Posterior vena cava (tissue), 2 donors: ENCODE results near the gene IFRD2. TPM values are rescaled to one million over a fixed set of nuclear protein-coding genes. Genes with fewer than 3 reads are reported as not detected.

Experiments used
- DNase-seq: peaks from one replicate; pipeline ENCODE4 v3.0.0-alpha.2; 2020; ENCODE audit warnings: low spot score
- intact Hi-C, 2 donors: fragments of 100-400 bp; cut with DNase I; formaldehyde crosslinking; loops; one replicate each; pipeline versions ENCODE4 v1.14.1 to v1.14.2; 2022 to 2023
- long read RNA-seq, 2 donors: library from polyadenylated mRNA; unstranded; transcript quantifications; one replicate each; pipeline ENCODE4 v2.0.0, GENCODE V29; 2020 to 2021
- total RNA-seq, 2 donors: library from RNA; stranded (reverse); fragmentation: NEBNext Ultra II Directional; extraction: Animal tissue kit (Norgen Biotek cat#: 25700); gene quantifications; one replicate each; pipeline ENCODE4 v1.2.1, GENCODE V29; 2021
- donor health status: DM: yes; HTN: yes; CAD: no.
- donor health status: DM: yes; HTN: yes; CAD: no.

The IFRD2 gene
- 10 to 100 TPM; 47.3 to 53.3 TPM for total RNA-seq
- long read RNA-seq, donor 1, transcript IFRD2-202 (12 exons, 2,109 nt): major isoform, 39 of 55 reads
- long read RNA-seq, donor 1, partial matches to known transcripts: 8 of 55 reads
- long read RNA-seq, donor 1, other reads (novel, unspliced or antisense): 8 of 55 reads
- long read RNA-seq, donor 2, transcript IFRD2-202 (12 exons, 2,109 nt): major isoform, 422 of 571 reads
- long read RNA-seq, donor 2, partial matches to known transcripts: 51 of 571 reads
- long read RNA-seq, donor 2, other reads (novel, unspliced or antisense): 98 of 571 reads

GRCh38 chr3:50292159-50293078 is at the start of gene IFRD2:
Gene IFRD2 (minus strand): TSS chr3:50292429. CDS start chr3:50292274, 155 bp downstream.
- intact Hi-C loops: no loop called here

DNA sequence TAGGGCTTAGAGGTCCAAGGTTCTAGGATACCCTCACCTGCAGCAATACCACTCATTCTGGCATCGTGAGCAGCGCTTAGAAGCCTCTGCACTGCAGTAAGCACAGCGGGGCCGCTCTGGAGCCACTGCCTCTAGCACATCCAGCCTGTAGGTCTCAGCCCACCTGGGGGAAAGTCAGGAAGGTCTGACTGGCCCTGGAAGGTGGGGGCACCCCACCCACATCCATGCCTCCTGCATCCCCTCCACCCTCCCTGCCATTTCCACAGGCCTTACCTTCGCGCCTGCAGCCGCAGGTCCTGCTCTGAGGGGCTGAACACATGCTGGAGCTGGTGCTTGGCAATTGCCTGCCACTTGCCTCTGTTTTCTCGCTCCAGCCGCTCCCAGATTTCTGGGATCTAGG is 49.3 kb upstream of the IFRD2 start:
- intact Hi-C loops: no loop called here
- DNase-seq: no peak

More at GRCh38 chr3:50292159-50293078, at the start of gene IFRD2:
- peak; percentile 100 for DNase-seq

DNA sequence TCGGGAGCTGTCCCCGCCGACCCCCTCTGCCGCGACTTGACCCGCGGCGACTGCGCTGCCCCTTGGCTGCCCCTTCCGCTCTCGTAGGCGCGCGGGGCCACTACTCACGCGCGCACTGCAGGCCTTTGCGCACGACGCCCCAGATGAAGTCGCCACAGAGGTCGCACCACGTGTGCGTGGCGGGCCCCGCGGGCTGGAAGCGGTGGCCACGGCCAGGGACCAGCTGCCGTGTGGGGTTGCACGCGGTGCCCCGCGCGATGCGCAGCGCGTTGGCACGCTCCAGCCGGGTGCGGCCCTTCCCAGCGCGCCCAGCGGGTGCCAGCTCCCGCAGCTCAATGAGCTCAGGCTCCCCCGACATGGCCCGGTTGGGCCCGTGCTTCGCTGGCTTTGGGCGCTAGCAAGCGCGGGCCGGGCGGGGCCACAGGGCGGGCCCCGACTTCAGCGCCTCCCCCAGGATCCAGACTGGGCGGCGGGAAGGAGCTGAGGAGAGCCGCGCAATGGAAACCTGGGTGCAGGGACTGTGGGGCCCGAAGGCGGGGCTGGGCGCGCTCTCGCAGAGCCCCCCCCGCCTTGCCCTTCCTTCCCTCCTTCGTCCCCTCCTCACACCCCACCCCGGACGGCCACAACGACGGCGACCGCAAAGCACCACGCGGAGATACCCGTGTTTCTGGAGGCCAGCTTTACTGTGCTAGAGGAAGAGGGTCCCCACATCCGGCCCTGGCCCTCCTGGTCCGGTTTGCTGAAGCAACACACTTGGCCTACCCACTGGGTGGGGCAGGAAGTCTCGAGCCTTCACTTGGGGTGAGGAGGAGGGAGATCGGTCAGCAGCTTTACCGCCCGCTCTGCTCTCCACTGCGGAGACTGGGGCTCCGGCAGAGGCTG is 48.5 kb upstream of the IFRD2 start, which contains the start of gene RASSF1:
RASSF1 (minus strand) TSS at position 389 of the 882 bp plus-strand sequence; CDS start at position 358, 31 bp downstream.
- intact Hi-C loops: no loop called here
- peak; percentile 95 for DNase-seq

DNA sequence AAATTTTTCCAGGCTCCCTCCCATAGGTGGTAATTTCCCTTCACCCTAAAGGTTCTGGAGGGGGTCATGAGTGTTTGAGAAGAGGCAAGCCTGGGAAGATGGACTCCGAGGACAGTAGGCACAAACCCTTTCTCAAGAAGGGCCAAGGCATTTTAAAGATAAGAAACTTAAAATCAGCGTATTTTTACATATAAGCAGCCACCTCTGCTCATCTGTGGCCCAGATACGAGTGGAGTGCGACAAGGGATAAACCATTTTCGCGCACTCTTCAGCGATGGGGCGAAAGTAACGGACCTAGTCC is 47.9 kb upstream of the IFRD2 start:
- intact Hi-C loops: no loop called here
- DNase-seq: no peak

DNA sequence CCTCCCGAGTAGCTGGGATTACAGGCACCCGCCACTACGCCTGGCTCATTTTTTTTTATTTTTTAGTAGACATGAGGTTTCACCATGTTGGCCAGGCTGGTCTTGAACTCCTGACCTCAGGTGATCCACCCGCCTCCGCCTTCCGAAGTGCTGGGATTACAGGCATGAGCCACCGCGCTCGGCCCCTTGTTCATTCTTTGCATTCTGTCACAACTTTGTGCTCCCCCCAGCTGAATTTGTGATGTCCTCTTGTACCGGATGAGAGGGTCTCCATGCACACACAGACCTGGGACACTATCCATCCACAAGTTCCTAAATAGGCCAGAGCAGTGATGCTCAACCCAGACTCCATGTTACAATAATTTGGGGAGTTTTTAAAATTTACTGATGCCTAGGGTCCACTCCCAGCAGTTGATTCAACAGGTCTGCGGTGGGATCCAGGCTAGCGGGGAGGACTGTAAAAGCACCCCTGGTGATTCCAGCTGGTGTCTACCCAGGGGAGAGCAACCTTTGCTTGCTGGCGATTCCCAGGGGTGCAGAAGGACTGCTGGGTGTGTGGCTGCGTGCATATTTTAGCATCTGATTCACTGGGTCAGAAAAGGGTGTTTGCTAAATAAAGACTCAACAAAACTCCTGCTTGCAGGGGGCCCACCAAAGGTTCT is 47.4 kb upstream of the IFRD2 start:
- DNase-seq: no peak
- intact Hi-C loops: loop anchor here in 1 of 2 donors (10.0 kb wide), 1 partner anchor 1715 kb away; the partner anchor contains the start of gene DUSP7

DNA sequence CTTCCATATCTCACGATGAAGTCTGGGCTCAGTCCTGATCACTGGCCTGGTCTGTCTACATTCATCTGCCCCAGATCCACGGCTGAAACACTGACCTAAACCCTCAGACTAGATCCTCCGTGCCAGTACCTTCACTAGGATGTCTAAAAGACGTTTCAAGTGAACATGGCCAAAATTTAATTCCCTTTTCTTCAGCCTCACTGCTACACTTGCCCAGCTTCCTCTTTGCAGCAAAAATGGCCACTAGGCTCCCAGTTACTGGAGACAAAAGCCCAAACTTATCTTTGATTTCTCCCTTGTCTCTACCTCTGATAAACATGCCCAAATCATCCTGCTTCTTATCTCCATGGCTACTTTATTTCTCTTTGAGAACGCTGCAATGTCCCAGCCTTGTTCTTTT is 46.7 kb upstream of the IFRD2 start:
- intact Hi-C loops: loop anchor here in 1 of 2 donors (10.0 kb wide), 1 partner anchor 1716 kb away; the partner anchor contains the start of gene DUSP7
- DNase-seq: no peak

DNA sequence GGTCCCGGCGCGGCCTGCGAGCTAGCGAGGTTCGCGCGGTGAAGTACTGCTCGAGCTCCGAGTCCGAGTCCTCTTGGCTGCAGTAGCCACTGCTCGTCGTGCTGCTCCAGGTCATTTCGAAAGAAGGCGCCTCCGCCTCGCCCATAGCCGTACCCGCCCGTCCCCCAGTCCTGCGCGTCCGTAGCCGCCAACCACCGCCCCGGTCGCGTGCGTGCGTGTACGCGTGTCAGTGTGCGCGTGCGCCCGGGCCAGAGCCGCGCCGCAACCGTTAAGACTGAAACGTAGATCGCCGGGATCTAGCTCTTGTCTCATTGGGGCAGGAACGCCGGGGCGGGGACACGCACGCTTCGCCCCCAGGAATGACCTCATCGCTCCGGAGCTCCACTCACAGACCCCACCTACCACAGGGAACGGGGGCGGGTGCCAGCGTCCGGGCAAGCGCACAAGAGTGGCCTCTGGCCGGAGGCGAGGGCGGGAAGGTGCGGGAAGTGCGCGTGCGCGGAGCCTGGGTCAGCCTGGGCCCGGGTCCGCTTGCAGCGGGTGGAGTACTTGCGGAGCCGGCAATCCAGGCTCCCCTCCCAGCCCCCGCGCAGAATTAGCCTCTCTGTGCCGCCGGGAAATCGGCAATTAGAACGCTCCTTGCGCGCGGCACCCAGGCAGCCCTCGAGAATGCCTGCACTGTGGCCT is 45.1 kb upstream of the IFRD2 start:
- intact Hi-C loops: loop anchor here in 1 of 2 donors (10.0 kb wide), 1 partner anchor 1717 kb away; the partner anchor contains the start of gene DUSP7
- peak; percentile 100 for DNase-seq

GRCh38 chr3:50336452-50337174 is 44.4 kb upstream of the IFRD2 start:
- intact Hi-C loops: loop anchor here in 1 of 2 donors (10.0 kb wide), 1 partner anchor 1718 kb away; the partner anchor contains the start of gene DUSP7

GRCh38 chr3:50334339-50335075 is 42.3 kb upstream of the IFRD2 start:
- no peak for DNase-seq
- intact Hi-C loops: loop anchor here in 1 of 2 donors (10.0 kb wide), 1 partner anchor 1720 kb away; the partner anchor contains the start of gene DUSP7

More at GRCh38 chr3:50336452-50337174, 44.4 kb upstream of the IFRD2 start:
- peak; percentile 82 for DNase-seq

GRCh38 chr3:50333744-50334328 is 41.6 kb upstream of the IFRD2 start:
- DNase-seq: peak; percentile 88
- intact Hi-C loops: loop anchor here in 1 of 2 donors (10.0 kb wide), 1 partner anchor 1721 kb away; the partner anchor contains the start of gene DUSP7

DNA sequence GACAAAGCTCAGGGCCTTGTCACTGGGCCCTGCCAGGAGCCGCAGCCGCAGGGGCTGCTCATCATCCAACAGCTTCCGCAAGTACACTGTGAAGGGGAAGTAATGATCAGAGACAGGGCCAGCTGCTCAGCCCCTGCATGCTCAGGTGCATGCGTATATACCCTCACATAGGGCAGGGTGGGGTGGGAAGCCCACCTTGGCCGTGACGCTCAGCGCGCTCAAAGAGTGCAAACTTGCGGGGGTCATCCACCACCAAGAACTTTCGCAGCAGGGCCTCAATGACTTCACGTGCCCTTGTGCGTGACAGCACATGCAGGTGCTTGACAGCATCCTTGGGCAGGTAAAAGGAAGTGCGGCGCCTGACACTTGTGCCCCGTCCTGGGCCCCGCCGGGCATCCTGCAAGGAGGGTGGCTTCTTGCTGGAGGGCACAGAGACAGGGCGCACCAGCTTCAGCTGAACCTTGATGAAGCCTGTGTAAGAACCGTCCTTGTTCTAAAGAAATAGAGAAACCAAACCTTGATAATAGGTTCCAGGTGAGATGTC is 39.2 kb upstream of the IFRD2 start:
- no peak for DNase-seq
- intact Hi-C loops: loop anchor here in 1 of 2 donors (10.0 kb wide), 1 partner anchor 1723 kb away; the partner anchor contains the start of gene DUSP7

GRCh38 chr3:50330330-50330729 is 38.1 kb upstream of the IFRD2 start:
- intact Hi-C loops: loop anchor here in 1 of 2 donors (10.0 kb wide), 1 partner anchor 1724 kb away; the partner anchor contains the start of gene DUSP7
- no peak for DNase-seq

DNA sequence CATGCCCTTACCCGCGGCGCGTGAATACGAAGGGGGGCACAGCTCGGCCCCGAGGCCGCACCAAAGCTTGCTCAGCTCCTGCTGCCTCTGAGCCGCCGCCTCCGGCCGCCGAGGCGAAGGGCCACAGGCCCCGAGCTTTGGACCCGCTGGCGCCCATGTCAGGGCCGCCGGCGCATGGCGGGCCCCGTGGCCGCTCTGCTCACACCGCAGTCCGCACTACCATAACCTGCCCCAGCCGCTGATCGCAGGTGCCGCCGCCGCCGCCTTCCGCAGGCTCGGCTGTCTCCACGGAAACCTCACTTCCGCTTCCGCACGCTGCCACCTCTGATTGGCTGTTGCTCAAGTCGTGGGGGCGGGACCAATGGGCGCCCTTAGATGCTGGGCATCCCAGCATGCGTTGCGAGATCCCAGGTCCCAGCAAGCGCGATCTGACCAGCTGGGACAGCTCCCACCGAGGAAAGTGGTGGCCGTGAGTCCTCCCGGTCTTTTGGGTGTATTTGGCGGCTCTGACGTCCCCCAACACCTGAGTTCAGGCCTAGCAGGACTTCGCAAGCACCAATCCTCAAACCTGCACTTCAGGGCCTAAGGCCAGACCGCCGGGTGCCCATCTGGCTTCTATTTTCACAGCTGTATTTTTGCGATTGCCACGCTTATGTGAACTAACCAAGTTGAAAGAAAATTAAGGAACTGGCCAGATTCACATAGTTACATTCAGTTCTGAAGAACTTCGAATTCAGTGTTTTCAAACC is 35.9 kb upstream of the IFRD2 start, which contains the start of gene TUSC2:
TUSC2 (minus strand) TSS at position 281 of the 749 bp plus-strand sequence; CDS start at position 157, 124 bp downstream.
- intact Hi-C loops: no loop called here

GRCh38 chr3:50327129-50327528 is 34.9 kb upstream of the IFRD2 start:
- intact Hi-C loops: no loop called here

More for the DNA sequence above, 35.9 kb upstream of the IFRD2 start, which contains the start of gene TUSC2:
- peak; percentile 99 for DNase-seq

DNA sequence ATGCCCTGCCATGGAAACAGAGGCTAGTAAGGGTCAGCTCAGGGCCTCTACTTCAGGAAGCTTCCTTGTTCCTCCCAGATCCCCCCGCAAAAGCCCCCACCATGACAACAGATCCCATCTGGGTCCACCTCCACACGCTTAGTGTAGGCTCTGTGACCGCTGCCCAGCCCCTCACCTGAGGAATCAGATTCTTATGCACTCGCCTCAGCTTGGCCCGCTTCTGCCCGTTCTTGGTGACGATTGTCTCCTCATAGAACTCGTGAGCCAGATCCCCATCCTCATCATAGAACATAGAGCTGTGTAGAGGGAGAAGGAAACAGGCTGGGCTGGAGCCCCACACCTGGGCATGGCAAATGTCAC is 33.9 kb upstream of the IFRD2 start:
- intact Hi-C loops: no loop called here
- no peak for DNase-seq

More at GRCh38 chr3:50327129-50327528, 34.9 kb upstream of the IFRD2 start:
- no peak for DNase-seq
